Mesendoderm (in vitro differentiated cells): ENCODE results near the gene CNGB1.
A peak's percentile ranks its signal among the peaks of the same experiment; 100 is the strongest.

Experiments used
- DNase-seq: peaks from one replicate; pipeline ENCODE4 v3.0.0; 2013
- H2AK5ac ChIP-seq: 2 replicates; pipeline ENCODE4 v1.6.1; 2013; ENCODE audit warnings: low read length, inconsistent platforms
- H2BK120ac ChIP-seq: 2 replicates; pipeline ENCODE4 v1.6.1; 2013; ENCODE audit warnings: low read depth, mild to moderate bottlenecking, low read length, moderate library complexity, mixed read lengths
- H2BK15ac ChIP-seq: replicated peaks from 2 replicates; pipeline ENCODE4 v1.6.1; 2013; ENCODE audit warnings: low read depth, mild to moderate bottlenecking, moderate library complexity
- H2BK5ac ChIP-seq: 2 replicates; pipeline ENCODE4 v1.6.1; 2013; ENCODE audit warnings: low read length, inconsistent platforms
- H3K18ac ChIP-seq: 2 replicates; pipeline ENCODE4 v1.6.1; 2013; ENCODE audit warnings: mild to moderate bottlenecking, low read length, mixed read lengths
- H3K23ac ChIP-seq: one replicate; pipeline ENCODE4 v1.6.1; 2013; ENCODE audit warnings: low read length
- H3K27ac ChIP-seq: 2 replicates; pipeline ENCODE4 v1.5.1; 2013; ENCODE audit warnings: low read depth, mild to moderate bottlenecking, inconsistent platforms, low read length, moderate library complexity
- H3K27me3 ChIP-seq: 2 replicates; pipeline ENCODE4 v1.6.1; 2013; ENCODE audit warnings: low read length, control low read depth, mild to moderate bottlenecking, inconsistent platforms; ENCODE audit not compliant: insufficient read depth, poor library complexity
- H3K36me3 ChIP-seq: 2 replicates; pipeline ENCODE4 v1.6.1; 2013; ENCODE audit warnings: low read length, inconsistent platforms; ENCODE audit not compliant: control insufficient read depth, insufficient read depth
- H3K4ac ChIP-seq: one replicate; pipeline ENCODE4 v1.6.1; 2013; ENCODE audit warnings: low read depth, mild to moderate bottlenecking, low read length, moderate library complexity
- H3K4me1 ChIP-seq: 2 replicates; pipeline ENCODE4 v1.6.1; 2013; ENCODE audit warnings: low read depth, low read length, inconsistent platforms; ENCODE audit not compliant: control insufficient read depth
- H3K4me2 ChIP-seq: 2 replicates; pipeline ENCODE4 v1.6.1; 2013; ENCODE audit warnings: low read length
- H3K4me3 ChIP-seq: 2 replicates; pipeline ENCODE4 v1.5.1; 2013; ENCODE audit warnings: mild to moderate bottlenecking, low read length
- H3K56ac ChIP-seq: one replicate; pipeline ENCODE4 v1.6.1; 2013; ENCODE audit warnings: low read length
- H3K79me1 ChIP-seq: 2 replicates; pipeline ENCODE4 v1.6.1; 2013; ENCODE audit warnings: low read length, inconsistent platforms
- H3K79me2 ChIP-seq: 2 replicates; pipeline ENCODE4 v1.6.1; 2013; ENCODE audit warnings: mild to moderate bottlenecking, low read length; ENCODE audit not compliant: control insufficient read depth, insufficient read depth
- H3K9ac ChIP-seq: 2 replicates; pipeline ENCODE4 v1.6.1; 2013; ENCODE audit warnings: low read length, inconsistent platforms
- H4K5ac ChIP-seq: one replicate; pipeline ENCODE4 v1.6.1; 2013; ENCODE audit warnings: low read length
- H4K8ac ChIP-seq: one replicate; pipeline ENCODE4 v1.6.1; 2013; ENCODE audit warnings: low read depth, mild to moderate bottlenecking, control low read depth, low read length, moderate library complexity
- WGBS: extraction: QIAGEN DNeasy Blood & Tissue Kit; methylation state at CpG from one replicate; pipeline ENCODE4 v1.1.7; 2013; ENCODE audit warnings: low lambda C conversion rate, missing lambda C conversion rate; ENCODE audit not compliant: insufficient coverage; ENCODE audit errors: extremely low coverage; 5-methylcytosine and 5-hydroxymethylcytosine counted together

Gene CNGB1

GRCh38 chr16:57998992-57999365 lies 28.1 kb upstream of the CNGB1 start:
- DNase-seq, result no peak
- H3K79me1 ChIP-seq, result peaks cover 10% of the 10 kb centered on the region
- peak overlapping the region; percentile 37 for H3K9ac ChIP-seq
- WGBS, result no CpG with 5 or more reads among the region's 3 CpGs
- H3K4me1 ChIP-seq, result peaks cover 16% of the 10 kb centered on the region
- no peak overlapping the region for H2BK15ac ChIP-seq
- H3K56ac ChIP-seq, result peak overlapping the region; percentile 56
- H3K27ac ChIP-seq, result no peak overlapping the region
- no peak overlapping the region for H3K4me2 ChIP-seq
- no peak overlapping the region for H2BK120ac ChIP-seq
- no peak overlapping the region for H3K18ac ChIP-seq
- peaks cover 5% of the 10 kb centered on the region for H3K79me2 ChIP-seq
- no peaks in the 10 kb centered on the region for H3K27me3 ChIP-seq
- no peak overlapping the region for H3K4me3 ChIP-seq
- peaks cover 3% of the 10 kb centered on the region for H3K36me3 ChIP-seq
- H2BK5ac ChIP-seq, result no peak overlapping the region
- H2AK5ac ChIP-seq, result no peak overlapping the region
- no peak overlapping the region for H3K4ac ChIP-seq
- no peak overlapping the region for H4K5ac ChIP-seq
- no peak overlapping the region for H3K23ac ChIP-seq
- no peak overlapping the region for H4K8ac ChIP-seq

GRCh38 chr16:57998486-57998885 lies 27.6 kb upstream of the CNGB1 start:
- Histone ChIP-seq H3K79me1 (peaks cover 10% of the 10 kb centered on the region), H3K4me2 (peak overlapping the region; percentile 25), H3K23ac (no peak overlapping the region), H3K56ac (peak overlapping the region; percentile 76), H3K4me1 (peaks cover 16% of the 10 kb centered on the region), H2BK15ac (no peak overlapping the region), H3K9ac (peak overlapping the region; percentile 62), H3K4ac (no peak overlapping the region), H3K4me3 (no peak overlapping the region), H4K5ac (no peak overlapping the region), H3K36me3 (peaks cover 3% of the 10 kb centered on the region), H2BK120ac (no peak overlapping the region), H3K18ac (no peak overlapping the region), H3K27me3 (no peaks in the 10 kb centered on the region), H3K27ac (no peak overlapping the region), H4K8ac (no peak overlapping the region), H2AK5ac (no peak overlapping the region), H3K79me2 (peaks cover 5% of the 10 kb centered on the region), H2BK5ac (no peak overlapping the region)
- peak; percentile 85 for DNase-seq
- WGBS, result no CpG with 5 or more reads among the region's 8 CpGs

- peaks cover 5% of the 10 kb centered on the region for H3K79me2 ChIP-seq
- no CpG with 5 or more reads among the region's 36 CpGs for WGBS
- H4K8ac ChIP-seq, result no peak overlapping the region
- no peak overlapping the region for H3K4me2 ChIP-seq
- no peak overlapping the region for H3K4ac ChIP-seq
- no peak overlapping the region for H4K5ac ChIP-seq
- no peak overlapping the region for H2BK120ac ChIP-seq
- H2AK5ac ChIP-seq, result no peak overlapping the region
- no peak overlapping the region for H3K27ac ChIP-seq
- H3K4me1 ChIP-seq, result peaks cover 16% of the 10 kb centered on the region
- H2BK5ac ChIP-seq, result no peak overlapping the region
- H2BK15ac ChIP-seq, result no peak overlapping the region
- H3K79me1 ChIP-seq, result peaks cover 8% of the 10 kb centered on the region
- no peak overlapping the region for H3K18ac ChIP-seq
- no peak overlapping the region for H3K4me3 ChIP-seq
- H3K56ac ChIP-seq, result peak overlapping the region; percentile 76
- no peaks in the 10 kb centered on the region for H3K27me3 ChIP-seq
- DNase-seq, result no peak
- H3K23ac ChIP-seq, result no peak overlapping the region
- peaks cover 3% of the 10 kb centered on the region for H3K36me3 ChIP-seq
- H3K9ac ChIP-seq, result no peak overlapping the region
These were observed 26.8 kb upstream of the CNGB1 start for GRCh38 chr16:57997528-57998265.

- peak overlapping the region; percentile 7 for H3K56ac ChIP-seq
- no peak overlapping the region for H4K8ac ChIP-seq
- no peak for DNase-seq
- WGBS, result no CpG with 5 or more reads among the region's 35 CpGs
- no peak overlapping the region for H3K23ac ChIP-seq
- no peak overlapping the region for H2BK5ac ChIP-seq
- no peak overlapping the region for H2AK5ac ChIP-seq
- H3K4me3 ChIP-seq, result no peak overlapping the region
- H3K27me3 ChIP-seq, result no peaks in the 10 kb centered on the region
- peaks cover 16% of the 10 kb centered on the region for H3K4me1 ChIP-seq
- H3K4me2 ChIP-seq, result no peak overlapping the region
- no peak overlapping the region for H3K27ac ChIP-seq
- no peak overlapping the region for H3K18ac ChIP-seq
- no peak overlapping the region for H3K4ac ChIP-seq
- peaks cover 3% of the 10 kb centered on the region for H3K79me2 ChIP-seq
- peaks cover 3% of the 10 kb centered on the region for H3K36me3 ChIP-seq
- H3K79me1 ChIP-seq, result peaks cover 6% of the 10 kb centered on the region
- H2BK120ac ChIP-seq, result no peak overlapping the region
- no peak overlapping the region for H4K5ac ChIP-seq
- no peak overlapping the region for H2BK15ac ChIP-seq
- H3K9ac ChIP-seq, result no peak overlapping the region
These were observed 26.2 kb upstream of the CNGB1 start for GRCh38 chr16:57997176-57997527.

- no peaks in the 10 kb centered on the region for H3K79me2 ChIP-seq
- H3K9ac ChIP-seq, result no peak overlapping the region
- H2BK5ac ChIP-seq, result no peak overlapping the region
- H3K27ac ChIP-seq, result no peak overlapping the region
- H3K4ac ChIP-seq, result no peak overlapping the region
- no peak overlapping the region for H3K56ac ChIP-seq
- H4K8ac ChIP-seq, result no peak overlapping the region
- no peak overlapping the region for H3K18ac ChIP-seq
- H2BK120ac ChIP-seq, result no peak overlapping the region
- H3K36me3 ChIP-seq, result peaks cover 3% of the 10 kb centered on the region
- WGBS, result no CpG with 5 or more reads among the region's 62 CpGs
- no peak for DNase-seq
- peaks cover 2% of the 10 kb centered on the region for H3K79me1 ChIP-seq
- no peak overlapping the region for H3K4me2 ChIP-seq
- no peak overlapping the region for H2BK15ac ChIP-seq
- H3K23ac ChIP-seq, result no peak overlapping the region
- no peak overlapping the region for H3K4me3 ChIP-seq
- no peak overlapping the region for H4K5ac ChIP-seq
- H2AK5ac ChIP-seq, result no peak overlapping the region
- H3K27me3 ChIP-seq, result no peaks in the 10 kb centered on the region
- H3K4me1 ChIP-seq, result peaks cover 12% of the 10 kb centered on the region
These were observed 25.7 kb upstream of the CNGB1 start for GRCh38 chr16:57996406-57997175.
